Psoas muscle (tissue), 8 donors: Measurements from ENCODE around the gene ARHGAP15. TPM values are rescaled to one million over a fixed set of nuclear protein-coding genes. Genes with fewer than 3 reads are reported as not detected.

ENCODE experiments used
- ATAC-seq, 4 donors: fragments of 200-7000 bp; cut with Tn5 transposase; one replicate each; pipeline ENCODE4 v1.9.1; 2020; ENCODE audit warnings: moderate library complexity in 3 of 4, mild to moderate bottlenecking in 2 of 4
- DNase-seq, 2 donors: peaks; one replicate each; pipeline ENCODE4 v3.0.0-alpha.2; 2020
- H3K27ac ChIP-seq: fragments of 200-600 bp; one replicate; pipeline ENCODE4 v1.8.0; 2022
- H3K27me3 ChIP-seq, 3 donors: fragments of 200-600 bp in 1 of 3; one replicate each; pipeline versions ENCODE4 v1.6.1 to v1.8.0; 2013 to 2022; ENCODE audit warnings: low read length in 2 of 3, mild to moderate bottlenecking in 2 of 3, moderate library complexity in 1 of 3; ENCODE audit not compliant: insufficient read depth in 3 of 3
- H3K36me3 ChIP-seq, 2 donors: fragments of 200-600 bp in 1 of 2; one replicate each; pipeline versions ENCODE4 v1.6.1 to v1.8.0; 2013 to 2022; ENCODE audit warnings: low read depth in 1 of 2, mild to moderate bottlenecking in 1 of 2, moderate library complexity in 1 of 2; ENCODE audit not compliant: insufficient read depth in 1 of 2
- H3K4me1 ChIP-seq: fragments of 200-600 bp; one replicate; pipeline ENCODE4 v1.8.0; 2022
- H3K4me3 ChIP-seq: fragments of 200-600 bp; one replicate; pipeline ENCODE4 v1.8.0; 2022; ENCODE audit warnings: mild to moderate bottlenecking
- H3K9me3 ChIP-seq: fragments of 200-600 bp; one replicate; pipeline ENCODE4 v1.8.0; 2022
- CTCF ChIP-seq: fragments of 200-600 bp; IDR thresholded peaks from one replicate; pipeline ENCODE4 v1.8.0; 2022; ENCODE audit warnings: antibody characterized with exemption
- WGBS, 3 donors: extraction: QIAGEN DNeasy Blood & Tissue Kit; methylation state at CpG; one replicate each; pipeline versions ENCODE4 v1.1.6 to v1.1.7; 2013; 5-methylcytosine and 5-hydroxymethylcytosine counted together
- intact Hi-C, 2 donors: fragments of 100-400 bp; cut with DNase I; formaldehyde crosslinking; loops; one replicate each; pipeline versions ENCODE4 v1.11.0 to v1.14.2; 2022
- polyA plus RNA-seq, 3 donors: library from polyadenylated mRNA; stranded (reverse); fragments of 200-250 nt; gene quantifications; one replicate each; pipeline ENCODE4 v1.2.3, GENCODE V29; 2013
- total RNA-seq, 4 donors: library from RNA; stranded (reverse); fragmentation: NEBNext Ultra II Directional in 2 of 4; extraction: Animal tissue kit (Norgen Biotek cat#: 25700) in 2 of 4; gene quantifications; one replicate each; pipeline versions ENCODE4 v1.2.1 to v1.2.4, GENCODE V29; 2021 to 2023
- donor health status: healthy with polysubstance abuse.
- donor health status: DM: no; HTN: no; CAD: no; lungs with moderate emphysema.
- donor health status: Bipolar disorder and iron deficiency.
- donor health status: healthy.
- donor health status: DM: yes; HTN: yes; CAD: no.
- donor health status: DM: no; HTN: no; CAD: no.
- donor health status: DM: no; HTN: no; CAD: no.
- donor health status: DM: yes; HTN: yes; CAD: no.

ARHGAP15 gene
- total and polyA plus RNA-seq, 7 donors = 0.49 to 3.1 (median 0.95) TPM

- intact Hi-C loops = no loop called here
- no peak for TF ChIP-seq CTCF
- no peak for DNase-seq
- no peak overlapping the region for H3K4me3 ChIP-seq
- ATAC-seq = no peak
- no peaks in the 10 kb centered on the region for H3K4me1 ChIP-seq
- H3K27me3 ChIP-seq = no peaks in the 10 kb centered on the region
- no peaks in the 10 kb centered on the region for H3K36me3 ChIP-seq
- no peak overlapping the region for H3K27ac ChIP-seq
- H3K9me3 ChIP-seq = no peaks in the 10 kb centered on the region
- 79 to 81% (median 80%) methylated on average over 5 of the region's 5 CpGs for whole genome bisulfite sequencing, 3 donors
These were observed 516.9 kb downstream of the ARHGAP15 start for GRCh38 chr2:143645921-143646645.

- DNase-seq = no peak
- 83 to 86% (median 85%) methylated on average over 4 of the region's 4 CpGs for WGBS, 3 donors
- no peak for ATAC-seq
- Histone ChIP-seq H3K4me1 (no peaks in the 10 kb centered on the region), H3K36me3 (no peaks in the 10 kb centered on the region), H3K27ac (no peak overlapping the region), H3K27me3 (no peaks in the 10 kb centered on the region), H3K4me3 (no peak overlapping the region), H3K9me3 (peaks cover 17% of the 10 kb centered on the region)
- no peak for TF ChIP-seq CTCF
- intact Hi-C loops = no loop called here
These were observed 520.1 kb downstream of the ARHGAP15 start for GRCh38 chr2:143649226-143649740.

GRCh38 chr2:143652692-143653091 is 523.5 kb downstream of the ARHGAP15 start:
- Histone ChIP-seq H3K9me3 (peaks cover 17% of the 10 kb centered on the region), H3K27me3 (no peaks in the 10 kb centered on the region), H3K27ac (no peak overlapping the region), H3K4me1 (no peaks in the 10 kb centered on the region), H3K4me3 (no peak overlapping the region), H3K36me3 (no peaks in the 10 kb centered on the region)
- TF ChIP-seq CTCF = no peak
- intact Hi-C loops = no loop called here
- DNase-seq (no peak), ATAC-seq (no peak)

- WGBS, 3 donors = 88 to 94% (median 91%) methylated on average over 2 of the region's 2 CpGs
- intact Hi-C loops = no loop called here
These were observed 539.0 kb downstream of the ARHGAP15 start for GRCh38 chr2:143668234-143668633.

More at GRCh38 chr2:143668234-143668633, 539.0 kb downstream of the ARHGAP15 start:
- Histone ChIP-seq H3K4me3 (no peak overlapping the region), H3K27ac (no peak overlapping the region), H3K9me3 (no peaks in the 10 kb centered on the region), H3K27me3 (no peaks in the 10 kb centered on the region), H3K36me3 (no peaks in the 10 kb centered on the region), H3K4me1 (no peaks in the 10 kb centered on the region)
- no peak for TF ChIP-seq CTCF
- ATAC-seq = no peak
- no peak for DNase-seq
